HG03025 (cell line): Measurements from ENCODE around the gene KYAT1.

Experiments used
- ATAC-seq: cut with Tn5 transposase; IDR thresholded peaks from one replicate; pipeline ENCODE4 v1.9.1; 2021; ENCODE audit warnings: mild to moderate bottlenecking, moderate library complexity; ENCODE audit not compliant: unreplicated experiment, low FRiP score

The KYAT1 gene

GRCh38 chr9:128787659-128788058 is 94.1 kb downstream of the KYAT1 start:
- no peak for ATAC-seq

- ATAC-seq, result peak; percentile 89
Measured at GRCh38 chr9:128786681-128787601, 94.8 kb downstream of the KYAT1 start, which contains the start of gene TBC1D13. TSS of gene TBC1D13 (plus strand) at chr9:128787253. CDS start at chr9:128787354, 101 bp downstream.

GRCh38 chr9:128785427-128785826 is 96.3 kb downstream of the KYAT1 start:
- no peak for ATAC-seq
